Hematopoietic multipotent progenitor cell treated with erythropoietin and hydrocortisone succinate and interleukin-3 and kit ligand, for 6 days (in vitro differentiated cells): ENCODE data around the gene TBX4.
"Not testable (repeated sequence)": the region's sequence is repeated elsewhere in the genome, so short reads cannot be mapped to it uniquely, and the experiment has no call there.

ENCODE experiments used
- DNase-seq: peaks from one replicate; pipeline ENCODE4 v3.0.0-alpha.2; 2015

The TBX4 gene

GRCh38 chr17:61413661-61414126 is 38.5 kb upstream of the TBX4 start:
- no peak for DNase-seq

DNA sequence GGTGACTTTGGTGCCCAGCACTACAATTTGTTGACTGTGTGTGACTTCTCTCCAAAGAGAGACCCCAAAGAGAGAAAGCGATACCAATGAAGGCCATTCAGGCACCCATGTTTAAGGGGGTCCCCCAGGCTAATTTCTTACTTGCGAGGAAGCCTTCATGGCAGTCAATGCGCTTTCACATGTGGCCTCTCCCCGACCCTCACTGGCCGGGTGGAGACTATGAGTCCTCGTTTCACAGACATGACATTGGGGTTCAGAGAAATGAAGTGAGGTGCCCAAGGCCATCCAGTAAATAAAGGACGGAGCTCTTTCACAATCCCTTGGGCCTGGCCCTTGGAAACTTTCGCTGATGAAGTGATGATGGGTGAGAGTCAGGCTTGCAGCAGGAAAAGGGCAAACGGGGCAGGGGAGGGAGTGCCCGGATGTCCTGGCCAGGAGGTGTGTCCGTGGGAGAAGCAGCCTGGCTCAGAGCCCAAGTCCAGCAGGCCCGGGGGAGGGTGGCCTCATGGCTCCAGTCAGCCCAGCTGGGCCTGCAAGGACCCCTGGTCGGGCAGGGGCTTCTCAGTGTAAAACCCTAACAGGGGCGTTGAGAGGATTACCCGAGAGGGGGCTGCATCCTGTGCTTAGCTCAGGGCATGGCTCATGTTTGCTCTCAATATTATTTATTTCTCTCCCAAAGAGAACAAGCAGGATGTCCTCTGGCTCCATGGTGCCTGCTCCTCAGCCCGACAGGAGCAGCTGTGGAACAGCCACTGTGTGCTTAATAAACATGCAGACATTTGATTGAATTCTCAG is 37.9 kb upstream of the TBX4 start:
- DNase-seq: no peak

GRCh38 chr17:61414936-61415251 is 37.3 kb upstream of the TBX4 start:
- no peak for DNase-seq

GRCh38 chr17:61415374-61416210 is 36.6 kb upstream of the TBX4 start:
- DNase-seq: no peak

DNA sequence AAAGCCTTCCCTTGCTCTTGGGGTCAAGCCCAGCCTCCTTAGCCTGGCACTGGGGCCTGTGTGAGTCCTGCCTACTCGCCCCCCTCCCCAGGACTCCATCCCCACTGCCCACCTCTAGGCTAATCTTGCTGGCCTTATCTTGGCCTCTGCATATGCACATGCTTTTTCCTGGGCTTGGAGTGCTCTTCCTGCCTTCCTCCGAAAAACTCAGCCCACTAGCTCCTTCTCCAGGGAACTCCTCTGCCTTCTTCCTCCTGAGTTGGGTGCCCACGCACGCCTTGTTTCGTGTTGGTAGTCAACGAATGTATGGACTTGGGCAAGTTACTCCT is 36.0 kb upstream of the TBX4 start:
- no peak for DNase-seq

- DNase-seq: peak; percentile 83
These were observed 35.5 kb upstream of the TBX4 start for GRCh38 chr17:61416540-61417363.

DNA sequence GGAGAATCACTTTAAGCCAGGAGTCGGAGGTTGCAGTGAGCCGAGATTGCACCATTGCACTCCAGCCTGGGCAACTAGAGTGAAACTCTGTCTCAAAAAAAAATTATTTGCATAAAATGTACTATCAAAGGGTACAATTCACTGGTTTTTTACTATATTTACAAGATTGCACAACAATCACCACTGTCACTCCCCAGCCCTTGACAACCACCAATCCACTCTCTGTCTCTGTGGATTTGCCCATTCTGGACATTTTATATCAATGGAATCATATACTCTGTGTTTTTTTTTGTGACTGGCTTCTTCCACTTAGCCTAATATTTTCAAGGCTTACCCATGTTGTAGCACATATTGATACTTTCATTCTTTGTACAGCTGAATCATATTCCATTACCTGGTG is 33.8 kb upstream of the TBX4 start:
- no peak for DNase-seq

DNA sequence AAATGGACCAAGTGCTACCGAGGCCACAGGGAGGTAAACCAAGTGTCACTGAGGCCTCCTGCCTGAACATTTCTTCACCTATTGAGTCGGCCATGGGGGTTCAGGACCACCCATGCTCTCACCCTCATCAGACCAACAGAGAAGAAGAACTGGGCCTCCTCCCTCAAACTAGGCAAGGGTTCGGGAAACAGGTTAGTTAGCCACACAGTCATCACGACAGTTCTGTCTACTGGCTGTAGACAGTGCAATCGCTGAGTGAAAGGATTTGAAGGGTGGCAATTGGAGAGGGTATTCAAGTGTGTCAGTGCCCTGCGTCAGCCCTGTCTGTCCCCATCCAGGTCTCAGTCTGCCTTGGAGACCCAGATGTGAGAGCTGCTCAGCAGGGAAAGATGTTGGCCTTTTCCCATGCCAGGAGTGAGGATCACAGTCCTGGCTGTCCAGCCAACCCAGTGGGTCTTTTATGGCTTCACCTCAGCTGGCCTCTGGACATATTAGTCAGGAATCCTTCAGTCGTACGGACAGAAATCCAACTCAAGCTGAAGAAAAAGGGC is 32.7 kb upstream of the TBX4 start:
- no peak for DNase-seq

GRCh38 chr17:61420052-61420451 is 32.2 kb upstream of the TBX4 start:
- no peak for DNase-seq

DNA sequence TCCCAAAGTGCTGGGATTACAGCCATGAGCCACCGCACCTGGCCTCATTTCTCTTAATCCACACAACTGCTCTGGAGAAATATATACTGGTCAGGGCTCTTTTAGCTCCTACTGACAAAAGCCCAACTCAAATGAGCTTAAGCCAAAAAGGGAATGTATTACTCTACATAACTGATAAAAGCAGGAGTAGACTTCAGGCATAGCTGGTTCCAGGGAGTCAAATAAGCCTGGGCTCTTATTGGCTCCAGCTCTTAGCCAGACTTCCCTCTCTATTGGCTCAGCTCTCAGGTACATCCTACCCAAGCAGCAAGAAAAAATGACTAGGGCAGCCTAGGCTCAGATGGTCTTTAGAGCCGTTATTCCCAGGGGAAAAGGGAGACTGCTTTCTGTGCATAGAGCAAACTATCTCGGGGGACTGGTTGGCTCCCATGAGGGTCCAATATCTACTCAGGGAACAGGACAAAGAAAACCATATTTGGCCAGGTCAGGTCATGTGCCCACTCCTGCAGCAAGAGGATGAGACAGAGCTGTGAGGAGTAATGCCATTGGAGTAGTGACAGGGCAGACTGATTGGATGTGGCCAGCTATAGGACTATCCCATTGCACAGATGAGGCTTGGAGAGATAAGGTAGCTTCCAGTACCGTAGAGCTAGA is 31.4 kb upstream of the TBX4 start:
- no peak for DNase-seq

DNA sequence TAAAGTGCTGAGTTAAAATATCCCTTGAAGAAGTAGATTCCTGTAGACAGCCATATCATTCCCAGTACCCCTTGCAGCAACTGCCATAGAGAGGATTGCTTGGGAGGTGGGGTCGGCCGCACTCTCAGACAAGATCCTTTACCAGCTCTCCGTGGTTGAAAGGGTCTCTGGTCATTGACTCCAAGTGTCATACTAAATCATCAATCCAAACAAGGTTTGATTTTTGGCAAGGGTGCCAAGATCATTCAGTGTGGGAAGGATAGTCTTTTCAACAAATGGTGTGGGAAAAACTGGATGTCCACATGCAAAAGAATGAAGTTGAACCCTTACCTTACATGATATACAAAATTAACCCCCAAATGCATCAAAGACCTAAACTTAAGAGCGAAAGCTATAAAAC is 30.8 kb upstream of the TBX4 start:
- DNase-seq: no peak

GRCh38 chr17:61422116-61422799 is 30.0 kb upstream of the TBX4 start:
- no peak for DNase-seq

DNA sequence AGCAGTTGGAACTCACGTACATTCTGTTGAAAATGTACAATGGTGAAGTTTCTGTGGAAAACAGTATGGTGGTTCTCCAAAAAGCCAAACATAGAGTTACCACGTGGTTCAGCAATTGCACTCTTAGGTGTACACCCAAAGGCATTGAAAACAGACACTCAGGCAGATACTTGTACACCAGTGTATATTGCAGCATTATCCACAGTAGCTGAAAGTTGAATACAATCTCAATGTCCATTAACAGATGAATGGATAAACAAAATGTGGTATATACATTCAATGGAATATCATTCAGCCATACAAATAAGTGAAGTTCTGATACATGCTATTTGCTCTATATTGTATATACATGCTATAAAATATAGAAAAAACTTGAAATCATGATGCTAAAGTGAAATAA is 29.4 kb upstream of the TBX4 start:
- DNase-seq: no peak

DNA sequence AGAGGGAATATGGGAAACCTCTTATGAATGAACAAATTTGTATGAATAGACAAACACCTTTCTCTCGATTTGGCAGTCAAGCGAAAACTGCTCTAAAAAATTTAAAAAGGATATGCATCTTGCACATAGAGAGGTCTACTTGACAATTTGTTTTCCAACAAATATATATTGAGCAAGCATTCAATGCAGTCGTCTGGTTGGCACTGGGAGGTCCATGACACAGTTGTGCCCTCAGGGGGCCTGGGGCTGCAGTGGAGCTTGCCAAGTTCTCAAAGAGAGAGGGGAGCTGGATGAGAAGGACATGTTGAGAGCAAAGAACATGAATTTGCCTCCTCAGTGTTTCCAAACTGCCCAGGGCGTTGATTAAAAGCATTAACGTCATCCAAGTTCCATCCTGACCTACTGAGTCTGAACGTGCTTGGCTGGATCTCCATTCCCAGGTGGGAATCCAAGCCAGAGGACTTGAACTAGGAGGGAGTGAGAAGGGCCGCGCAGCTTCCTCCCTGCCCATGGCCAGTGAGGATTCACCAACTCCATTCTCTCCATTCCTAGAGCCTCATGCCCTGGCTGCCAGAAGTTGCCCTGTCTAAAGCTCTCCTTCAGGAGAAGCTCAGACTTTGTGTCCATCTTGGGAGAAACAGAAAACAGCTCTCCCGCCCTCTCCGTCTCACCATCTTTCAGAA is 28.1 kb upstream of the TBX4 start:
- DNase-seq: no peak

DNA sequence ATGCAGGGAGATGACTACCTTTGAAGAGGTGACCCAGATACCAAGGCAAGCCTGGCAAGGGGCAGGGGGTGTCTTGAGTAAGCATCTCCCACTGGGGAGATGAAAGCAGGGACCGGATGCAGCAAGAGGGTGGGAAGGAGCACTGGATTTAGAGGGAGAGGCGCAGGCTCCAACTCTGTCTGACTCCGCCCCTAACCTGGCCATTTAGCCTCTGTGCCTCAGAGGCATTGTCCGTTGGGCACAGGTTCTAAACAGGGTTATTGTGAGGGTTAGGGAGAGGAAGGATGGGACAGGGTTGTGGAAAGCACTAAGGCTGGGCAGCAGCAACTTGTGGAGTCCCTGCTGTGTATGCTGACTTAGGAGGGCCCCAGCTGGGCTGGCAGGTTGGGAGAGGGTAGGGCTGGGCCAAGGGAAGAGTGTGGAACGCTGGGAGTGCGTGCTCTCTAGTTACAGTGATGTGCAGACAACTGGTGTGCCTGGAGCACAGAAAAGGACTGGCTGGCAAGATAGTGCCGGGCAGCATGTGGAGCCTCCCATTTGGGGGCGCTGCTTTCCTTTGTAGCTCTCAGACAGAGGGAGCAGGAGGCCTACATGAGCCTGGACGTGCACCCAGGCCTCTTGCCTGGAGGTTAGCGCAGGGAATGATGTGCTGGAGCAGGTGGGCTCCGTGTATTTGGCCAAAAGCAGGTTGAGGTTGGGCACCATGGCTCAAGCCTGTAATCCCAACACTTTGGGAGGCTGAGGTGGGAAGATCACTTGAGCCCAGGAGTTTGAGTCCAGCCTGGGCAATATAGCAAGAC is 26.3 kb upstream of the TBX4 start:
- DNase-seq: no peak

DNA sequence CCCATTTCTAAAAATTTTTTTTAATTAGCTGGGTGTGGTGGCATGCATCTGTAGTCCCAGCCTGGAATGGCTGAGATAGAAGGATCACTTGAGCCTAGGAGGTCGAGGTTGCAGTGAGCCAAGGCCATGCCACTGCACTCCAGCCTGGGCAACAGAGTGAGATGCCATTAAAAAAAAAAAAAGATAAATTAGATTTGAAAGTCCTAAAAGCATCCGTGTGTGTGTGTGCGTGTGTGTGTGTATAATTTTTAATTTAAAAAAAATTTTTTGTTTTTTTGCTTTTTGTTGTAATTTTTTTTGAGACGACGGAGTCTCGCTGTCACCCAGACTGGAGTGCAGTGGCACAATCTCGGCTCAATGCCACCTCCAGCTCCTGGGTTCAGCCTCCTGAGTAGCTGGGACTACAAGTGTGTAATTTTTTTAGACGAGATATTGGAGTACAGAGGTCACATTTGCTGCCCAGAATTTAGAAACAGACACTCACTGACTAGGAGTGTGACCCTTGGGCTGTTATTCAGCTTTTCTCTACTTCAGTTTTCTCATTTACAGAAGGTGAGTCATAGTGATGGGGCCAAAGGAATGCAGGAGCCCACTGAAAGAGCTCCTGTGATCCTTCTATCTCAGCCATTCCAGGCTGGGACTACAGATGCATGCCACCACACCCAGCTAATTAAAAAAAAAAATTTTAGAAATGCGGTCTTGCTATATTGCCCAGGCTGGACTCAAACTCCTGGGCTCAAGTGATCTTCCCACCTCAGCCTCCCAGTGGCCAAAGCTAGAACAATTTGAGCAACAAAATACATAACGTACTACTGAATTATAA is 25.5 kb upstream of the TBX4 start:
- DNase-seq: no peak

GRCh38 chr17:61427567-61427966 is 24.7 kb upstream of the TBX4 start:
- no peak for DNase-seq

DNA sequence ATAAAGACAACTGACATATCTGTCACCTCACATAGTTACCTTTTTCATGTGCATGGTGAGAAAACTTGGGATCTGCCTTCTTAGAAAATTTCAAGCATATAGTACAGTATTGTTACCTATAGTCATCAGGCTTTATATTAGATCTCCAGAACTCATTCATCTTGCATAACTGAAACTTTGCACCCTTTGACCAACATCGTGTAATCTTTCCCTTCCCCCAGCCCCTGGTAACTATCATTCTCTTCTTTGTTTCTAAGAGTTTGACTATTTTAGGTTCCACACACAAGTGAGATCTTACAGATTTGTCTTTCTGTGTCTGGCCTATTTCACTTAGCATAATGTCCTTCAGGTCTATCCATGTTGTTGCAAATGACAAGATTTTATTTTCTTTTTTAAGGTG is 22.9 kb upstream of the TBX4 start:
- DNase-seq: no peak

DNA sequence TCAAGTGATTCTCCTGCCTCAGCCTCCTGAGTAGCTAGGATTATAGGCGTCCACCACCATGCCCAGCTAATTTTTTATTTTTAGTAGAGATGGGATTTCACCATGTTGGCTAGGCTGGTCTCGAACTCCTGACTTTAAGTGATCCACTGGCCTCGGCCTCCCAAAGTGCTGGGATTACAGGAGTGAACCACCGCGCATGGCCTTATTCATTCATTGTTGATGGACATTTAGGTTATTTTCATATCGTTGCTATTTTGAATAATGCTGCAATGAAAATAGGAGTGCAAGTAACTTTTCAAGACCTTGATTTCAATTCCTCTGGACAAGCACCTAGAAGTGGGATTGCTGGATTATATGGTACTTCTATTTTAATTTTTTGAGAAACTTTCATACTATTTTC is 22.4 kb upstream of the TBX4 start:
- not testable (repeated sequence) for DNase-seq
